GM18502 (cell line): ENCODE results near the gene DUS4L.

Source experiments
- ATAC-seq: cut with Tn5 transposase; IDR thresholded peaks from one replicate; pipeline ENCODE4 v1.9.1; 2021; ENCODE audit warnings: mild to moderate bottlenecking; ENCODE audit not compliant: unreplicated experiment, poor library complexity

Gene DUS4L

DNA sequence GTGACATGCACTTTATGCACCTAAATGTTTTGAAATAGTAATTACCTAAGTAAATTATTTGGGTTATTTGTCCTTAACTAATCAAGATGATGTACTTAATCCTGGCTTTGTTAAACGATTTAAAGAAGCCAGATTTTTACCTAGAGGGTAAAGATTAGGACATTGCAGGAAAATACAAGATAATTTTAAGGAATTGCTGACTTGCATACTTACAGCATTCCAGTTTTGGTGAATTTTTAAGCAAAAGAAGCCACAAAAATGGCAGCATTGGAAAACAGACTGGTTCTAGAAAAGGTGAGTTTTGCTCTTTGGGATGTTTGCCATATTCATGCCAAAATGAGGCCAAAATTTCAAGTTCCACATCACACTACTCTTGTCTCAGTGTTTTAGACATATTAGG is 49.7 kb downstream of the DUS4L start:
- no peak for ATAC-seq

DNA sequence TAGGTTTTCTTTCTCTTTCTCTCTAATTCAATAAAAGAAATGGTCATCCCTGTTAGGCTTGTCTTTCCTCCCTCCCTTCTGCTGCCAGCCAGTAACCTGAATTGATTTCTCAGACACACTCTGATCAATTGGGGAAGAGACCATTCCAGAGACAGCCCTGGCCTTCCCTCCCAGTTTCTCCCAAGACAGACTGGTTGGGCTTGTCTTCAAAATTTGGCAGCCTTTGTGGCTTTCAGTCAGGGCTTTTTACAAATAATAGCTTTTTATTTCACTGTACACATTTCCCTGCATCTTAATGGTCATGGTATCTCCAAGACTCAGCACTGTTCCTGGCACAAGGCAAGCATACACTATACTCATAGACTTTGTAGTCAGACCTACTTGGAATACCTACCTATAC is 50.2 kb downstream of the DUS4L start:
- ATAC-seq = no peak

DNA sequence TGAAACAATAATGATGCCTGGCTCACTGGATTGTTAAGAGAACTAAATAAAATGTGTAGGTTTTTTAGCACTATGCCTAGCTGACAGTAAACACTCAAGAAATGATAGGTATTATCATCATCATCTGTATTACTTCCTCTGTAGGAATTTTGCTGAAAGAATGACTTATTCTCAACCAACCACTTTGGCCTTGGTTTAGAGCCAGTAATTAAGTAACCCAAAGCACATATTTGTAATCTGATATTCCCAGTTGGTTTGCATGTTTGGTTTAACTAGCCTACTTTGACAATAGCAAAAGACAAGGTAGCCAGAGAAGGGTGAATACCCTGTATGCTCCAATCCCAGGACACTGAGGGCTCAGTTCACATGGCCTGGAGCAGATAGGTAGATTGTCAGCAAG is 50.7 kb downstream of the DUS4L start:
- ATAC-seq = no peak

DNA sequence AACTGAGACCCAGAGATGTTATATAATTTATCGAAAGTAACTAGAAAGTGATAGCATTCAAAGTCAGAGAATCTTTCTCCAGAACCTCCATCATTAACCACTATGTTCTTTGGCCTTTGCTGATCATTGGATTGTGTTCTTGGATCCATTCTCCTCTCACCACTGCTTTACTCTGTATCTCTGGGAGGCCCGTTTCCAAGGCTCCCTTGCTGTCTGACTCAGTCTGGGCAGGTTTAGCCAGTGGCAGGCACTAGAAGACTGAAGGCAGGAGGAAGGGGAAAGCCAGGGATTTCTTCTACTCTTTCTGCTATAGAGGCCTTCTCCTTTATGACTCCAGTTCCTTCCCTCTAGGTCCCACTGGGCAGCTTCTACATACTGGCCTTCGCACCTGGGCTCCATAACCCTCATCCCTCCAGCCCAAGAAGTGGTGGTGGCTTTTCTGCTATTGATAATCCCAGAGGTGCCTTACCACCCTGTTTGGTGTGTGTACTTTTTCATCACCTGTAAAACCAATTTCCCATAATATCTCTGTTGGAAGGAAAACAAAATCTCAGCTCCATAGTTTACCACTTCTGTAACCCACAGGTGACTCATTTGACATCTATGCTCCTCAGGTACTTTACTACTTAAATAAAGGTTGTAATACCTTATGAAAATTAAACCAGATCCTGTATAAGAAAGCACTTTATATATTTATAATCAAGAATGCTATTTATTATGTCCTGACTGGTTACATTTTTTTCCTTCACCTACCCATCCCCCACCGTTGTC is 52.3 kb downstream of the DUS4L start:
- ATAC-seq = no peak

DNA sequence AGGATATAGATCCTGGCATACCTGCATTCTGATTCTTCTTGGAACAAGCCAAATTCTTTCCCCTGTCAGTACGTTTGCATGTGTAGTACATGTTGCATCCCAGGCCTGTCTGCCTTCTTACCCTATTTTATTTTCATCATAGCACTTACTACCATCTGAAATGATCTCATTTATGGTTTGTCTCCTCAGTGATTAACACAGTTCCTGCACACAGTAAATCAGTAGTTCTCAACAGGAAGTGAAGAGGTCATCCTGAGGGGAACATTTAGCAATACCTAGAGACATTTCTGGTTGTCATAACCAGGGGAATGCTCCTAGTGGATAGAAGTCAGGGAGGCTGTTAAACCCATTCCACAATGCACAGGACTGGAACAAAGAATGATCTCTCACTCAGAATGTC is 58.7 kb downstream of the DUS4L start:
- ATAC-seq = no peak

DNA sequence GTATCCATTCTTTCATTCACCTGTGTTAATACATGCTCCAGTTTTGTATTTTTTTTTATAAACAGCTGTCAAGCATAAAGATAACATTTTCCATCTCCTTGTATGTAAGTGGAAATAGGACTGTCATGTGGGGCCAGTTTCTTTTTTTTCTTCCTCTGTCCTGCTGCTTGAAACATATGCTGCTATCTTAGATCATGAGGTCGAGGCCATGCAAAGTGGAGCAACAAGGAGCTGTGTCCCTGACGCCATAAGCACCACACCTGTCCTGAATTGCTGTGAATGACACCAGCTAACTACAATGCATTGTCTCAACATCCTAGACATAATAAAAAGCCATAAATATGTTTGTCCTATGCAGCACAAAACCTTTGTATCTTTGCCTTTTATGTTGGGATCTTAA is 59.1 kb downstream of the DUS4L start:
- ATAC-seq = no peak

DNA sequence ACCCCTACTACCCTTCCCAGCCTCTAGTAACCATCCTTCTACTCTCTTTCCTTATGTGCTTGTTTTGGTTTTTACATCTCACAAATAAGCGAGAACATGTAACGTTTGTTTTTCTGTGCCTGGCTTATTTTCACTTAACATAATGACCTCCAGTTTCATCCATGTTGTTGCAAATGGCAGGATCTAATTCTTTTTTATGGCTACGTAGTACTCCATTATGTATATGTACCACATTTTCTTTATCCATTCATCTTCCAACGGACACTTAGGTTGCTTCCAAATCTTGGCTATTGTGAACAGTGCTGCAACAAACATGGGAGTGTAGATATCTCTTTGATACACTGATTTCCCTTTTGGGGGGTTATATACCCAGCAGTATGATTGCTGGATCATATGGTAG is 63.2 kb downstream of the DUS4L start:
- ATAC-seq = no peak
